NB4 (cell line): ENCODE data around the gene SIAH1.

Experiments used
- DNase-seq: peaks from one replicate; pipeline ENCODE4 v3.0.0; 2010; ENCODE audit warnings: low read depth
- H3K4me3 ChIP-seq: one replicate; pipeline ENCODE4 v1.5.1; 2011; ENCODE audit warnings: mild to moderate bottlenecking, low read depth, low read length, moderate library complexity
- MYC ChIP-seq: IDR thresholded peaks from 2 replicates; pipeline ENCODE4 v1.6.1; 2011; ENCODE audit warnings: low read depth, low read length
- POLR2A ChIP-seq: IDR thresholded peaks from 2 replicates; pipeline ENCODE4 v1.6.1; 2011; ENCODE audit warnings: mild to moderate bottlenecking; ENCODE audit not compliant: insufficient read length; ENCODE audit errors: extremely low read depth
- TF ChIP-seq, protein P1 (sequence below): IDR thresholded peaks from 2 replicates; pipeline ENCODE4 v1.6.1; 2011; ENCODE audit warnings: low read depth, low read length
- TF ChIP-seq, protein P2 (sequence below): IDR thresholded peaks from one replicate; pipeline ENCODE4 v1.5.1; 2012; ENCODE audit warnings: low read depth, low read length

Gene SIAH1

DNA sequence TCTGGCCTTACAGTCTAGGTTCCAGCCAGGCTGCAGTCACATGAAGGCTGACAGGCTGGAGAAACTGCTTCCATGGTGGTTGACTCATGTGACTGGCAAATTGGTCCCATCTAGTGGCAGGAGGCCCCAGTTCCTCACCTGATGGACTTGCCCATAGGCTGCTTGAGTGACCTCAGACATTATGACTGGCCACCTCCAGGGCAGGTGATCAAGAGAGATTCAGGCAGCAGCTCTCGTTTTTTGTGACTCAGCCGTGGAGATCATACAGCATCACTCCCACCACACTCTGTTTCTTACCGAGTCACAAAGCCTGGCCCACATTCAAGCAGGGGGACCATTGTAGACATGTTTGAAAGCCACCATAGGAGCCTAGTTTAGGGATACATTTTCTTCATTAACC, 34.5 kb downstream of the SIAH1 start:
- no peak for DNase-seq
- TF ChIP-seq, protein P1, sequence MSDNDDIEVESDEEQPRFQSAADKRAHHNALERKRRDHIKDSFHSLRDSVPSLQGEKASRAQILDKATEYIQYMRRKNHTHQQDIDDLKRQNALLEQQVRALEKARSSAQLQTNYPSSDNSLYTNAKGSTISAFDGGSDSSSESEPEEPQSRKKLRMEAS, result no peak
- no peak for TF ChIP-seq MYC
- TF ChIP-seq POLR2A, result no peak
- TF ChIP-seq, protein P2, sequence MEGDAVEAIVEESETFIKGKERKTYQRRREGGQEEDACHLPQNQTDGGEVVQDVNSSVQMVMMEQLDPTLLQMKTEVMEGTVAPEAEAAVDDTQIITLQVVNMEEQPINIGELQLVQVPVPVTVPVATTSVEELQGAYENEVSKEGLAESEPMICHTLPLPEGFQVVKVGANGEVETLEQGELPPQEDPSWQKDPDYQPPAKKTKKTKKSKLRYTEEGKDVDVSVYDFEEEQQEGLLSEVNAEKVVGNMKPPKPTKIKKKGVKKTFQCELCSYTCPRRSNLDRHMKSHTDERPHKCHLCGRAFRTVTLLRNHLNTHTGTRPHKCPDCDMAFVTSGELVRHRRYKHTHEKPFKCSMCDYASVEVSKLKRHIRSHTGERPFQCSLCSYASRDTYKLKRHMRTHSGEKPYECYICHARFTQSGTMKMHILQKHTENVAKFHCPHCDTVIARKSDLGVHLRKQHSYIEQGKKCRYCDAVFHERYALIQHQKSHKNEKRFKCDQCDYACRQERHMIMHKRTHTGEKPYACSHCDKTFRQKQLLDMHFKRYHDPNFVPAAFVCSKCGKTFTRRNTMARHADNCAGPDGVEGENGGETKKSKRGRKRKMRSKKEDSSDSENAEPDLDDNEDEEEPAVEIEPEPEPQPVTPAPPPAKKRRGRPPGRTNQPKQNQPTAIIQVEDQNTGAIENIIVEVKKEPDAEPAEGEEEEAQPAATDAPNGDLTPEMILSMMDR, result no peak
- no peak overlapping the region for H3K4me3 ChIP-seq

DNA sequence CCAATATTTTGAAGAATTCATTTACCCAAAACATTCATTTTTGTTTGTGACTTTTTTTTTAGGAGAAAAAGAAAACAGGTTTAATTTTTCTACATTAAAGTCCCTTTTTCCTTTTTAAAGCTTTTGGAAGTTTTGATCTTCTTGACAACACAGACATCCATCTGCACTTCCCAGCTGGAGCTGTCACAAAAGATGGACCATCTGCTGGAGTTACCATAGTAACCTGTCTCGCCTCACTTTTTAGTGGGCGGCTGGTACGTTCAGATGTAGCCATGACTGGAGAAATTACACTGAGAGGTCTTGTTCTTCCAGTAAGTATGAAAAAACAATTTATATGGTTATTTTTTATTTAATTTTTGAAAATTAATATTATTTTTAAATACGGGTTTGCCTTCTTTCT, 37.2 kb downstream of the SIAH1 start:
- no peak overlapping the region for H3K4me3 ChIP-seq
- TF ChIP-seq MYC (no peak), POLR2A (no peak)
- TF ChIP-seq, protein P2, result no peak
- TF ChIP-seq, protein P1, result no peak

DNA sequence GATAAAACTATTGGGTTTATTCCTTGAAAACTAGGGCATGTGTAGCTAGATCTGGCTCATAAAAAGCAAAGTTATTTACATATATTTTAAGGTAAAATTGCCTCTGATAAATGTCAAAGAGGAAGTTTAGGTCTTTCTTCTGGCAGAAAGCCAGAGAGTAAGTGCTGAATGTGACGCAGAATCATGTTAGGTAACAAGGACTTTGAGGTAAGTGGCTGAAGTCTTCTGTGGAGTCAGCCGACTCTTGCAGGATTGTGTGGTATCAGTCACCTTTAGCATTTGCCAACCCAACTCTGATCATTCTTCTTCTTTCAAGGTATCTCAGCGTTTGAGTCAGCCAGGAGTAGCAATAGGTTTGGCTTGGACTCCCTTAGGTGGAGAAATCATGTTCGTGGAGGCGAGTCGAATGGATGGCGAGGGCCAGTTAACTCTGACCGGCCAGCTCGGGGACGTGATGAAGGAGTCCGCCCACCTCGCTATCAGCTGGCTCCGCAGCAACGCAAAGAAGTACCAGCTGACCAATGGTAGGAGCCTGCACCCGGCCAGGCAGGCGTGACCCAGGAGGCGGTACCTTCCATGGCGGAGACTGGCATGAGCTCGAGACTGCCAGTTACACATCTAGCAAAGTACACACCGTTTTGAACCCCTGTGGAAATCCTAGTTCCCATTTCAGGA, 37.9 kb downstream of the SIAH1 start:
- no peak for TF ChIP-seq POLR2A
- TF ChIP-seq, protein P1, result no peak
- TF ChIP-seq MYC, result no peak
- TF ChIP-seq, protein P2, result no peak
- H3K4me3 ChIP-seq, result no peak overlapping the region
- DNase-seq, result peak; percentile 38

More for the DNA sequence above, 37.2 kb downstream of the SIAH1 start:
- DNase-seq, result no peak

DNA sequence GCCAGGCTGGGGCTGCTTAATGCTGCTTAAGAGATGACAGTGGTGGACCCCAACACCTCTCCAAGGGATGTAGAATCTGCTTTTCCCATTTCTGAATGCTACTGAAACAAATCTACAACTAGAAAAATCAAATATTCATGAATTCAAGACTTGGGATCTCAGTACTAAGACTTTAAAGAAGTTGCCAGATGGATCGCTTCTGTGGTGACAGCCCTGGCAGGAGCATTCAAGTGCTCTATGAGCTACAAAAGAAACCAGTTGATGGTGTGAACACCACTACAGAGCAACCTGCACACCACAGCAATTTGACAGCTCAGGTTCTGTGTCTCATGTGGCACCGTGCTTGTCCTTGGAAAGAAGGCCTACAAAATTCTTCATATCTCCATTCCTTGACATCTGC, 42.6 kb downstream of the SIAH1 start:
- no peak for TF ChIP-seq POLR2A
- TF ChIP-seq, protein P1, result no peak
- no peak for TF ChIP-seq MYC
- TF ChIP-seq, protein P2, result no peak
- H3K4me3 ChIP-seq, result no peak overlapping the region
- DNase-seq, result no peak

DNA sequence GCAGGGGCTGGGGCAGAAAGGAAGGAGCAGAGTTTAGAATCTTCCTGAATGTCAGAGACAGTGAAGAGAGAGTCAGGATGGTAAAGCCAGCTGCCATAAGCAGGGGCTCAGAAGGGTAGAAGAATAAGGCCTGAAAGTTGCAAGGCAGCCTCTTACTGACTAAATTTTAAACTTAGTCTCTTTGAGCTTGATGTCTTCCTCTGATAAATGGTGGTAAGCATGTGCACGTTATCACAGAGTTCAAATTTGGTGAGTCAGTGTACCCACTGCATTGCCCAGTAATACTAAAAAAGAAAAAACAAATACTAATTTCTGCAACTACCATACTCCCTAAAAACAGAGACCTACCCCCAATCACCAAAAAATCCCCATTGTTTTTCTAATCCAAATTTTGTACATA, 45.2 kb downstream of the SIAH1 start:
- DNase-seq, result no peak
- H3K4me3 ChIP-seq, result no peak overlapping the region
- TF ChIP-seq MYC (no peak), POLR2A (no peak)
- TF ChIP-seq, protein P2, result no peak
- TF ChIP-seq, protein P1, result no peak
